Activated CD8-positive, alpha-beta memory T cell treated with anti-CD3 and anti-CD28 coated beads, Interleukin-2, amount 50 U/mL, for 48 hours (primary cell): ENCODE measurements around the gene HSPE1.
"Not testable (repeated sequence)": the region's sequence is repeated elsewhere in the genome, so short reads cannot be mapped to it uniquely, and the experiment has no call there.

Source experiments
- DNase-seq: peaks from one replicate; pipeline ENCODE4 v3.0.0-alpha.2; 2020

HSPE1 gene

DNA sequence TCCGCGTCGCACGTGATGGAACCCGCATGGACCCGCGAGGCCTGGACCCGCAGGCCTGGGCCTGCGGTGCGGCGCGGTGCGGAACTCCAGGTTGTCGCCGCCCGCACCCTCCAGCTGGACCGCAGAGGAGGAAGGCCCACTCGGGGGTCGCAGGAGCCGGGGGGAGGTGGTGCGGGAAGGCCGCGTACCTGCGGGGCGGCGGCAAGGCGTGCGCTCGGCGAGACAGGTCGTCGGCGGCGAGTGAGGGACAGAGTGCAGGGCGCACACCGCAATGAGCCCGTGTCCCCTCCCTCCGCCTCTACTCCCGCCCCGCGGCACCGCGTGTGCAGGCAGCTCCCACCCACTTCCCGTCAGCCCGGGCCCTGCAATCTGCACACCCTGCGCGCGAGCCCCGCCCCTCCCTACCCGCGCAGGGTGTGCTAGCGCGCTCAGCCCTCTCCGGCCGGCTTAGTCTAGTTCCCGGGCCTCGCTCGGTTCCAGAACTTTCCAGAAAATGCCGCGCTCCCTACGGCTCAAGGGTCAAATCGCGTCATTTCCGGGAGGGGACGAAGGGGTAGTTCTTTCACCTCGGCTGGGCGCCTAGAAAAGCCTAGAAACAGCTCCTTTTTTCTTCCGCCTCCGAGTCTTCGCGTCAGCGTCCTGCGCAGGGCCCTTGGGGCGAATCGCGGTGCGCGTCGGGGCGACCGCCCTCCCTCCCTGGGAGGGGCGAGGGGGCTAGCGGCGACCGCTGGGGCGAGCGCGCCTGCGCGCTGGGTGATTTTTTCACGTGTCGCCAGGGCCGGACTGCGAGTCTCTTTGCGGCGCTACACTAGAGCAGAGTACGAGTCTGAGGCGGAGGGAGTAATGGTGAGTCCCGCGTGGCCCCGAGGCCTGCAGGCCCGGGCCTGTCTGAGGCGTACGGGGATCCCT, at the start of gene HSPE1, which contains the start of gene HSPD1:
Gene HSPE1, plus strand, starts transcription at position 786 of the 909 bp plus-strand sequence. Its CDS starts 58 bp downstream, at position 844.
Gene HSPD1, minus strand, starts transcription at position 247 of the 909 bp plus-strand sequence. CDS start 992 bp downstream, outside the sequence.
- DNase-seq: peak; percentile 98

DNA sequence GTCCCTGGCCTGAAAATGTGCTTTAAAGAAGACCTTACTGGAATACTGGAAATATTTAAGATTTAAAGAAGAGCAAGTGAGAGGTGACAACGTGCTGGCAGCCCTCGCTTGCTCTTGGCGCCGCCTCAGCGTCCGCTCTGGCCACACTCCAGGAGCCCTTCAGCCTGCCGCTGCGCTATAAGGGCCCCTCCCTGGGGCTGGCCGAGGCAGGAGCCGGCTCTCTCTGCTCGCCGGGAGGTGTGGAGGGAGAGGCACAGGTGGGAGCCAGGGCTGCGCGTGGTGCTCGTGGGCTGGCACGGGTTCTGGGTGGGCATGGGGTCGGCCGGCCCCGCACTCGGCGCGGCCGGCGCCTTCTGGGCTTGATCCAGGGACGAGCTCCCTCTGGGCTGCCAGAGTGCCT, 49.7 kb upstream of the HSPE1 start:
- DNase-seq: no peak

DNA sequence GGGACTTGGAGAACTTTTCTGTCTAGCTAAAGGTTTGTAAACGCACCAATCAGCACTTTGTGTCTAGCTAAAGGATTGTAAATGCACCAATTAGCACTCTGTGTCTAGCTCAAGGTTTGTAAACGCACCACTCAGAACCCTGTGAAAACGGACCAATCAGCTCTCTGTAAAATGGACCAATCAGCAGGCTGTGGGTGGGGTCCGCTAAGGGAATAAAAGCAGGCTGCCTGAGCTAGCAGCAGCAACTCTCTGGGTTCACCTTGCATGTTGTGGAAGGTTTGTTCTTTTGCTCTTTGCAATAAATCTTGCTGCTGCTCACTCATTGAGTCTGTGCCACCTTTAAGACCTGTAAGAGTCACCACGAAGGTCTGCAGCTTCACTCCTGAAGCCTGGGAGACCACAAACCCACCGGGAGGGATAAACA, 49.2 kb upstream of the HSPE1 start:
- not testable (repeated sequence) for DNase-seq

DNA sequence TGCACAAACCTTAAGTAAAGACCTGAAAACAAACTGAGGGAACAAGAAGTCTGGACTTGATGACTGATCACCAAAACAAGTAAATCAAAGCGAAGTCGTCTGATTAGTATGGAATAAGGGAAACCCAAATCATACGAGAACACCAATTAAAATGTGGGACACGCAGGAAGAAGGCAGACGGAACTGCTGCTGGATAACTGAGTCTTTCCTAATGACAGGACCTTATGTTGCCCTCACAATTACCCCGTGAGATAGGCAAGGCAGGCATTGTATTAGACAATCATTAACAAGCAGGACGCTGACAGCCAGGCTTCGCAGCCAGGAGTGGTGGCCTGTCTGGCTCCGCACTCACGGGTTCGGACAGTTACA, 47.4 kb upstream of the HSPE1 start:
- DNase-seq: no peak

DNA sequence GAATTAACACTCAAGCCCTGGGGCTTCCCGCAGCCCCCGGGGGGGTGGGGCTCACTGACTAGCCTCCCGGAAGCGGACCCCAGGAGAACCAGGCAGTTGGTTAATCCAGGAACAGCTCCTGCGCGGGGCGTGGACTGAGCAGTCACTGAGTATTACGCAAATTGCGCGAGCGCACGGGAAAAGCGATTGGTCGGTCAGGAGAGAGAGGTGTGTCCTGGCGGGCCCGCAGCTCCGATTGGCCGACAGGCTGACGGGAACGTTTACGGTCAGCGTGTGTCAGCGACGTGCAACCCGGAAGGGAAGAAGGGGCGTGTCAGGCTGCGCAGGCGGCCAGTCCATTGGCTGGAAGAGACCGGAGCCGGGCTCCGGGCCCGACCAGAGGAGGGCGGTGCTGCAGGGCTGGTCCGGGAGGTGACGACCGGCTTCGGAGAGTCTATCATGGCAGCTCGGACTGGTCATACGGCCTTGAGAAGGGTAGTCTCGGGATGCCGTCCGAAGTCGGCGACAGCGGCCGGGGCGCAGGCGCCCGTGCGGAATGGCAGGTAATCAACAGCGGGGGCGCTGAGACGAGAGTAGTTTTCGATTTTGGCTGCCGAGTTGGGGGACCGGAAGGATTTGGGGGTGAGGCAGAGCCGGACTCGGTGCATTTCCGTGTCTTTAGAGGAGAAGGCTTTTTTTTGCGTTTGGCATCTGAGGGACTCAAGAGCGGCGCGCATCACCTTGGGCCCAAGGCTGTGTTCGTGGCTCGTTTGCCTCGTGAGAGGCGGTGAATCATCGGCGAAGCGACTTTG, 46.9 kb upstream of the HSPE1 start, which contains the start of gene COQ10B:
Gene COQ10B, plus strand, starts transcription at position 430 of the 791 bp plus-strand sequence. Its CDS starts 9 bp downstream, at position 439.
- peak; percentile 96 for DNase-seq

DNA sequence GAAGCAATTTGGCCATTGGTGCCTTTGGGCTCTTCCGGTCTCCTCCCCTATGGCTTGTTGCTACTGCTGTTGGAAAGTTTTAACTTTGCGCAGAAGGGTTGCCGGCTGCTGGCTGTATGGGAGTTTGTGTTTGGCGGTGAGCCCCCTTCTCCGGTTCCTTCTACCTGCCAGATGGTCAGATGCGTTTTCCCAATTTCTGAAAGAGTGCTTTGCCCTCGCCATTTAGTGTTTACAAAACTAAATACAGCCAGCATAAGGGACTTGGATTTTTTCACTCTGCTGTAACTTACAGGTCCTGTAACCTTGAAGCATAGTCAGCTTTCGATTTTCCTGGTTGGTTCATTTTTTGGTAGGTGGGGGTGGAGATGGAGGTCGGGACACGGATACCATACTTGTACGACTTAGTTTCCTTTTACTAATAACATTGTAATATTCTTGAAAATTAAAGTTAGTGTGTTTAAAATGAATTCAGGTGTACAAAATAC, 46.2 kb upstream of the HSPE1 start:
- DNase-seq: no peak

DNA sequence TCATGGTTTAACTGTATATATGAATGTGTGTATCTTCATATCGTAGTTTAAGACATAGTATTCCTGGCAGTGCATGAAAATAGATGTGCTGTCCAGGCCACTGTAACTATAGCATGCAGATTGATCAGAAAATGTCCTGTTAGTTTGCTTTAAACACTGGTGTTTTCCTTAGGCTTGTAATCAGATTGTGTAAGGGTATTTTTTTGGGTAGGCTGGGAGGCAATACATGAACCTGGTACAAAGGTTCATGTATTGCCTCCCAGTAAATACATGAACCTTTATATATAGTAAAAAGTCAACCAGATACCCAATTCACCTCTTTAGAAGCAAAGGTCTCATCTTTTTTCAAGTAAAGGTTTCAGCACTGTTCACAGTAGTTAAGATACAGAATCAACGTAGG, 45.3 kb upstream of the HSPE1 start:
- no peak for DNase-seq

DNA sequence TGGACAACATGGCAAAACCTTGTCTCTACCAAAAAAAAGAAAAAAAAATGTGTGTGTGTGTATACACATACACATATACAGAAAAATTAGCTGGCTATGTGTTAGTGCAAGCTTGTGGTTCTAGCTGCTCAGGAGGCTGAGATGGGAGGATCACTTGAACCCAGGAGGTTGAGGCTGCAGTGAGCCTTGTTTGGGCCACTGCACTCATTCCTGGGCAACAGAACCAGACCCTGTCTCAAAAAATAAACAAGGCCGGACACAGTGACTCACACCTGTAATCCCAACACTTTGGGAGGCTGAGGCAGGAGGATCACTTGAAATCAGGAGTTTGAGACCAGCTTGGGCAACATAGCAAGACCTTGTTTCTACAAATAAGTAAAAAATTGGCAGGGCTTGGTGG, 44.8 kb upstream of the HSPE1 start:
- DNase-seq: no peak

DNA sequence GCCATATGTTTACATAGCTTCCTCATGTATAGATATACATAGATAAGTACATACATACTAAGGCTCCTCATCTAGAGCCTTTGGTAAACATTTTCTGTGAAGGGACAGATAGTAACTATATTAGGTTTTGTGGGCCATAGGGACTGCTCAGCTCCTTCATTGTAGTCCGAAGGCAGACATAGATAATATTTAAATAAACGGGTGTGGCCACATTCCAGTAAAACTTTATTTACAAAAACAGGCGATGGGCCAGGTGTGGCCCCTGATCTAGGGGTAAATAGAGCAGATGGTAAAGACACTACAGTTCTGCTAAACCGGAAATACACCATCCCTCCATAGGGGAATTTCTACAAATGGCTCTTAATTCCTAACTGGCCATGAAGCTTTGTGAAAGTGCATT, 39.5 kb upstream of the HSPE1 start:
- no peak for DNase-seq

DNA sequence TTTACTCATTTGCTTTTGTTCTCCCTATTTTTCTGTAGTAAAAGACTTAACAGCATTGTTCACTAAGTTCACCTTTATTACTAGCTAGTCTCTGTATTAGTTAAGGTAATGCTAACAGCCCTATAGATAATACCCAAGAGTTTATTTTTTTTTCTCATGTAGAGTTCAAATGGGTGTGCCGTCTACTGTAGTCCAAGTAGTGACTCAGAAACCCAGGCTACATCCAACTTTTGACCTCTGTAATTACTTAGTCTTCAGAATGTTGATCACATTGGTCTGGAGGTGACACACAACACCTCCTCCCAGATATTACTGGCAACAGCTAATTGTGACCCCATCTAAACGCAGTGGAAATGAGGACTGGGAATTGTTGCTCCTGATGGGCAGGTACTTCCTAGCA, 39.1 kb upstream of the HSPE1 start:
- no peak for DNase-seq

DNA sequence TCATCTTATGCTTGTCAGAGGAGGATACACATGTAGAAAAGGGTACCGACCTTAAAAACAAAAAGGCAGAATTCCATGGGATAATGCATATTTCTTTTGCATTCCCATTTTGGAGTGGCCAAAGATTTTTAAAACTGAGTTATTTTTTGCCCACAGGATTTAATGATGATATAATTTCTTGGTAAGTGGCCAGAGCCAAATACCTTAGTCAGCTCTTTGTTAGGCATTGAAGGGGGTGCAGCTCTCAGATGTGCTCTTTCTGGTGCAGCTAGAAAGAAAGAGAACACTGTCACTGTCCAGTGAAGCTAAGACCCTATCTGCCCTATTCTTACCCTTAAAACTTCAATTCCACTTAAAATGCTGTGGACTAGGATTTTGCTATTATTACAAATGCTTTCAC, 36.0 kb upstream of the HSPE1 start:
- no peak for DNase-seq

DNA sequence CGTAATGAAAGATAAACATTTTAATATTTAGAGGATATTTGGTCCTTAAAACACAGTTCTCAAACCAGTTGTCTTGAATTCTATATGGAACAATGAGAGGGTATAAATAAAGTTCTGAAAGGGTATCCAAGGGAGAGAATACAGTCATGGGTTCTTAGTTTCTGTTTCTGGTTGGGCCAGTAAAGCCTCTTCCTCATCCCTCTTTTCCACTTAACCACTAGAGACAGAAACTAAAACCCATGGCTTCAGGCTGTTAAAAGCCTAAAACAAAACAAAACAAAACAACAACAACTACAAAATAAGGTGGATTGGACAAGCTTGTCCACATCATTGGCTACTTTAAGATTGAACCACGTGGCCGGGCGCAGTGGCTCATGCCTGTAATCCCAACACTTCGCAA, 28.0 kb upstream of the HSPE1 start:
- no peak for DNase-seq

DNA sequence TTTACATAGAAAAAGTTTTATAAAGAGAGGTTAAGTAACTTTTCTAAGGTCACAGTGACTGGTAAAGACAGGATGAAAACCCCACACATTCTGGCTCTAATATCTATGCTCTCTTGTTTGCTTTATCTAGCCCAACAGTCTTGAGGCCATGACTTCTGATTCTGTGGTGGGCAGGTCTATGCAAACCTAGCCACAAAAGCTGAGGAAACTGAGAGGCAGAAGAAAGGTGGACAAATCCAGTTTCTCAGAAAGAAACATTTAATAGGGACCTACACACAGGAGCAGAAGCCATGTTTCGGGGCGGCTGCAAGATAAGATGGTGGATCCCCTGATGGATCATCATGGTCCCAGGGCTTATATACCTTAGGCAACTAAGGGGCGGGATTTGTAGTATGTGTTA, 22.4 kb upstream of the HSPE1 start:
- no peak for DNase-seq

DNA sequence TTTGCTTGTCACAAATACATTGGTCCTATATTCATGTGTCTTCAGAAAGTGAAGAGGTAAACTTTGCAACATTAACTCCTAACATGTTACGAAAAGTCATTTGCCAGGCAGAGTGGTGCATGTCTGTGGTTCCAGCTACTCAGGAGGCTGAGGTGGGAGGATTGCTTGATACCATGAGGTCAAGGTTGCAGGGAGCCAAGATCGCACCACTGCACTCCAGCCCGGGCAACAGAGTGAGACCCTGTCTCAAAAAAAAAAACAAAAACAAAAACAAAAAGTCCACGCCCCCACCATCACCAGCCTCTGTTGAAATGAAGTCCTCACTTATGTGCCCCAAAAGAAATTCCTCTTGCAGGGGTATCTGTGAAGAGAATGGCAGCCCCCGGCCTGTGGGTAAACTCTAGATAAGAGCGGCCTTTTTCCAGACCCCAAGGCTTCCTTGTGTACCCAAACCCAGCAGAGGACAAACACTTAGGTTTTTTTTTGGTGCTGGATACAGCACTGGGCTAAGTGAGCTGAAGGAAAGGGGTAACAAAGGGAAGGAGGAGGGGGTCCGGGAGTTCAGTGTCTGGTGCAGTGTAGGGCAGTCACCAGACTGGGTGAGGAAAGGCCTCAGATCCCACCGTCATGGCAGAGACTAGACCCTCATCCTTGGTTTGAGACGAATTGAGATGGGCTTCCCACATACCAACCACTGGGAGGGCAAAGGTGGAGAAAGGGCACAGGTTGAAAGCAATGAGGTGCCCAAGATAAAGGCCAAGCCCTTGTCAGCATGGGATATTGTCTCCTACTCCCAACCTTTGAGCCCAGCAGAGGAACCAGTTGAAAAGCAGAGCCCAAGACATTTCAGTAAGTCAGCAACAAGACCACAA, 19.8 kb upstream of the HSPE1 start:
- DNase-seq: no peak

DNA sequence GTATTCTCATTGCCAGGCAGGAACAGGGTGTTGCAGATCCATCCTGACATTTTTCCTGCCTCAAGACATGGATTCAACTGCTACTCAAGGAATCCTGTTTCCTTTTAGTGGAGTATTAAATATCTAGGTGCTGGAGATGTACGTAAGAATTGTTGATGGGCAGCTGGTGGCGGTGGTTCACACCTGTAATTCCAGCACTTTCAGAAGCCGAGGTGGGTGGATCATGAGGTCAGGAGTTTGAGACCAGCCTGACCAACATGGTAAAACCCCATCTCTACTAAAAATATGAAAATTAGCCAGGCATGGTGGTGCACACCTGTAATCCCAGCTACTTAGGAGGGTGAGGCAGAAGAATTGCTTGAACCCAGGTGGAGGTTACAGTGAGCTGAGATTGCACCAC, 15.9 kb upstream of the HSPE1 start:
- not testable (repeated sequence) for DNase-seq

DNA sequence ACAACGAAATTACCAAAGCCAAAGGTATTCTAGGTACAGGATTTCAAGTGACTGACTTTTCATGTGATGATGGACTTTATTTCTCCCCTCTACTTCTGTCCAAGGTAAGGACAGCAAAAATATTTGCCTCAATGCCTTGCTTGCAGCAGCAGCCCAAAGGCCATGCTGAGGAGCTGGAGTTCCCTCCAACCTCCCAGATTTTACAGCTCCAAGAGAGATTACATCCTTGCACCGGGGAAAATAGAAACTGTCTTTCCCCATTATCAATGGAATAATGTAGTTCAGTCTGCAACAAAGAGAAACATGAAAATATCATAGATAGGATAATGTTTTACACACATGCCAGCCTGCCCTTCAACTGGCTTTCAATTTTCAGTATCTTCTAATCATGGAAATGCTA, 14.0 kb upstream of the HSPE1 start:
- DNase-seq: no peak

DNA sequence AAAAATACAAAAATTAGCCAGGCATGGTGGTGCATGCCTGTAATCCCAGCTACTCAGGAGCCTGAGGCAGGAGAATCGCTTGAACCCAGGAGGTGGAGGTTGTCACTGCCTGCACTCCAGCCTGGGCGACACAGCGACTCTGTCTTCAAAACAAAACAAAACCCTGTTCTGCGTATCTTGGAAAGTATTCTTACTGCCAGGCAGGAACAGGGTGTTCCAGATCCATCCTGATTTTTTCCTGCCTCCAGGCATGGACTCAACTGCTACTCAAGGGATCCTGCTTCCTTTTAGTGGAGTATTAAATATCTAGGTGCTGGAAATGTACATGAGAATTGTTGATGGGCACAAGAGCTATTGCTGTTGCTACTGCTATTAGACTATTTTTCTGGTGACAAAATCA, 12.8 kb upstream of the HSPE1 start:
- no peak for DNase-seq

DNA sequence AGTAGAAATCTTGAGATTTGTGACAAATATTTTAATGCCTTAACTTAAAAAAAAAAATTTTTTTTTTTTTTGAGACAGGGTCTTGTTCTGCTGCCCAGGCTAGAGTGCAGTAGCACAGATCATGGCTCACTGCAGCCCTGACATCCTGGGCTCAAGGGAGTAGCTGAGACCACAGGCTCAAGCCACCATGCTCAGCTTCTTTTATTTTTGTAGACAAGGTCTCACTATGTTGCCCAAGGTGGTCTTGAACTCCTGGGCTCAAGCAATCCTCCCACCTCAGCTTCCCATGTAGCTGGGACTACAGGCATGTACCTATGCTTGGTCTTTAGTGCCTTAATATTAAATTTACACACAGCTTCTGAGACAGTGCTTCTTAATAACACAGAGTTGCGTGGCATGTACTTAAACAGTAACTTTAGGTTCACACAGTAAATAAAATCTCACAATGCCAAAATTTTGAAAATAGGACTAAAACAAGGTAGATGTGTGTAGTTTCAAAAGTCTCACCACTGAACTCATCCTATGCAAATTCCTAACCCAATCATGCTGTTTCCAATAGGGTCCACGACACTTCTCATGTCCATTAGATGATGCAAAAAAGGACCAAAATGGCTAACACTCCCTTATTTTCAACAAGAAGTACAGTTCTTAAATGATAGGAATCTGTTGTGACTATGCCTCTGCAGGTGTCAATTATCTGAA, 4.6 kb upstream of the HSPE1 start:
- DNase-seq: no peak

DNA sequence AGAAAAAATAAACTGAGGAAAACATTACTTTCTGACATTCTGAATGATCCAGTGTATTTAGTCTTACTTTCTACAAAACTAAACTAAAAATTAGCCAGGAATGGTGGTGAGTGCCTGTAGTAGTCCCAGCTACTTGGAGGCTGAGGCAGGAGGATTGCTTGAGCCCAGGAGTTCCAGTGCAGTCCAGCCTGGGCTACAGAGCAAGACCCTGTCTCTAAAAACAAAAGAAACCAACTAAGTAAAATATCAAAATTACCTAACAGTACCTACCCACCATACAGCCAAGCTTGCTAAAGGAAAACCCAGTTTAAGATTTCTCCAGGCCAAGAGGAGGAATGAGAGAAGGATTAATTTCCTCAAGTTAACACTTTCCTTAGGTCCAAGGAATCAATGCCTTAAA, 3.5 kb upstream of the HSPE1 start:
- no peak for DNase-seq

DNA sequence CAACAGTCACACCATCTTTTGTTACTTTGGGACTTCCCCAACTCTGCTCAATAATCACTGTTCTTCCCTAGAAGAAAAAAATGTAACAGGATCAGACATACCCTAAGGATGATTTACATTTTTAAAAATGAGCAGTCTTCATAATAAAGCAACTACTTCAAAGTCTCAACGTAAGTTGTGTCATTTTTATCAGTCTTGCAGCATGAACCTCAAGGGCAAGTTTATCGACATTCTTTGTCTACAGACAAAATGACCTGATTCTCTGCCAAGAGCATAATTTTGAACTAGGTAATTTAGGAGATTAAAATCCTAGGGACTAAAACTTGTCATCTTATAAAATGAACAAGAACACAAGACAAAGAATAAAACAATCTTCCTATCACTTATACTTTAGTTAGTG, 2.9 kb upstream of the HSPE1 start:
- DNase-seq: no peak

DNA sequence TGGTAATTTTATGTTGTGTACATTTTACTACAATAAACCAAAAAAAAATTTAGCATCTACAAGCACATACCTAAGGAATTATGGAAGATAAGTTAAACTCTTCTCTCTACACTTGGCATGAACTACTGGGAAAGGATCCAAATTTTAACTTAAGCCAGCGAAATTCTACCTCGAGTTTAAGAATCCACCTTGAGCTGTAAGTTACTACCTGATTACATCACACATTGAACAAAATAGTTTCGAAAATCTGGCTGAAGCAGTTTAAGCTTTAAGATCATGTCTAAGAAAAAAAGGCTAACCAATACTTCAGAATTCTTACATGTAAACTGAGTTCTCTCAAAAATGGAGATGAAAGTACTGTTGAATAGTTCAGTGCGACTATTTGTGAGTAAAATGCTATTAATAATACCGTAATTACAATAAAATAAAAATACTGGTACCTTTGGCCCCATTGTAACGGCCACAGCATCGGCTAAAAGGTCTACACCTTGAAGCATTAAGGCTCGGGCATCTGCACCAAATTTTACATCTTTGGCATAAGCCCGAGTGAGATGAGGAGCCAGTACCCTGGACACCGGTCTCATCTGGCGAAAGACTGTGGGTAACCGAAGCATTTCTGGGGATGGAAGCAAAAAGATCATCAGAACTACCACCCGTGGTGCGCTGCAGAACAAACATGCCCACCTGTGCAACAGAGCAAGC, 1.8 kb upstream of the HSPE1 start:
- no peak for DNase-seq
